PC-3 (cell line): ENCODE data around the gene PGC.

Source experiments
- CTCF ChIP-seq: fragments of 300-600 bp; sonication (generic); conservative IDR thresholded peaks from 2 replicates; pipeline ENCODE4 v1.5.1; 2017; ENCODE audit warnings: antibody characterized with exemption, low read depth, mild to moderate bottlenecking, low read length
- EZH2 ChIP-seq: fragments of 300-600 bp; sonication (generic); IDR thresholded peaks from one replicate; pipeline ENCODE4 v1.6.1; 2017; ENCODE audit warnings: antibody characterized with exemption, mild to moderate bottlenecking, low read length; ENCODE audit not compliant: unreplicated experiment
- EZH2phosphoT487 ChIP-seq: fragments of 300-600 bp; sonication (generic); IDR thresholded peaks from 2 replicates; pipeline ENCODE4 v1.6.1; 2018; ENCODE audit warnings: mild to moderate bottlenecking, antibody characterized with exemption, low read length, borderline replicate concordance

GRCh38 chr6:41787219-41787917 lies 40.2 kb upstream of the PGC start, which contains the start of gene TOMM6:
- TF ChIP-seq CTCF (peak; percentile 75), EZH2 (no peak), EZH2phosphoT487 (no peak)
